Activated CD8-positive, alpha-beta memory T cell treated with anti-CD3 and anti-CD28 coated beads, Interleukin-2, amount 10 ng/mL, durations not matched to agents 7 days and 5 days (primary cell): ENCODE measurements around the gene C20orf141. TPM values are rescaled to one million over a fixed set of nuclear protein-coding genes. Genes with fewer than 3 reads are reported as not detected.
A peak's percentile ranks its signal among the peaks of the same experiment; 100 is the strongest.

ENCODE experiments used
- ATAC-seq: fragments of 150-1000 bp; cut with Tn5 transposase; one replicate; pipeline ENCODE4 v1.10.0; 2021; ENCODE audit warnings: moderate library complexity
- CTCF ChIA-PET: fragments of 350-600 bp; sonication (Branson Sonifier 250); formaldehyde crosslinking; loops from one replicate; lab custom pipeline; 2021; ENCODE audit warnings: antibody characterized with exemption; lab: Charles Lee
- DNase-seq: peaks from one replicate; pipeline ENCODE4 v3.0.0-alpha.2; 2020
- H3K27ac Mint-ChIP-seq: one replicate; pipeline ENCODE4 v1.8.0; 2021; ENCODE audit warnings: mild to moderate bottlenecking, mixed read lengths
- H3K27me3 Mint-ChIP-seq: one replicate; pipeline ENCODE4 v1.8.0; 2021; ENCODE audit warnings: mixed read lengths
- H3K36me3 Mint-ChIP-seq: one replicate; pipeline ENCODE4 v1.8.0; 2021; ENCODE audit warnings: mild to moderate bottlenecking, mixed read lengths
- H3K4me1 Mint-ChIP-seq: one replicate; pipeline ENCODE4 v1.8.0; 2021; ENCODE audit warnings: mixed read lengths
- H3K4me3 Mint-ChIP-seq: one replicate; pipeline ENCODE4 v1.8.0; 2021; ENCODE audit warnings: mild to moderate bottlenecking, moderate library complexity, mixed read lengths
- H3K9me3 Mint-ChIP-seq: one replicate; pipeline ENCODE4 v1.8.0; 2022; ENCODE audit warnings: low read depth, mixed read lengths
- total RNA-seq, 2 experiments: library from RNA; stranded (reverse); gene quantifications; one replicate each; pipeline ENCODE4 v1.2.3, GENCODE V29; 2021

Gene C20orf141
- total RNA-seq, 2 experiments from 2014 or later: not detected

- DNase-seq (no peak), ATAC-seq (no peak)
- H3K36me3 Mint-ChIP-seq: peaks cover 2% of the 10 kb centered on the region
- peaks cover 58% of the 10 kb centered on the region for H3K27me3 Mint-ChIP-seq
- no peaks in the 10 kb centered on the region for H3K9me3 Mint-ChIP-seq
- no peak overlapping the region for H3K4me3 Mint-ChIP-seq
- peaks cover 9% of the 10 kb centered on the region for H3K4me1 Mint-ChIP-seq
- H3K27ac Mint-ChIP-seq: no peak overlapping the region
- CTCF ChIA-PET: no interaction called here
Observed at GRCh38 chr20:2794866-2795447, 19.8 kb upstream of the C20orf141 start.

GRCh38 chr20:2795451-2795850 lies 19.3 kb upstream of the C20orf141 start:
- peaks cover 57% of the 10 kb centered on the region for H3K27me3 Mint-ChIP-seq
- peaks cover 3% of the 10 kb centered on the region for H3K36me3 Mint-ChIP-seq
- no peak overlapping the region for H3K27ac Mint-ChIP-seq
- H3K4me1 Mint-ChIP-seq: peaks cover 11% of the 10 kb centered on the region
- DNase-seq (no peak), ATAC-seq (no peak)
- CTCF ChIA-PET: no interaction called here
- no peak overlapping the region for H3K4me3 Mint-ChIP-seq
- no peaks in the 10 kb centered on the region for H3K9me3 Mint-ChIP-seq

- H3K4me1 Mint-ChIP-seq: peaks cover 17% of the 10 kb centered on the region
- ATAC-seq: no peak
- no peak overlapping the region for H3K4me3 Mint-ChIP-seq
- CTCF ChIA-PET: no interaction called here
- peaks cover 58% of the 10 kb centered on the region for H3K27me3 Mint-ChIP-seq
- DNase-seq: no peak
- no peak overlapping the region for H3K27ac Mint-ChIP-seq
- H3K36me3 Mint-ChIP-seq: peaks cover 4% of the 10 kb centered on the region
- H3K9me3 Mint-ChIP-seq: no peaks in the 10 kb centered on the region
Observed at GRCh38 chr20:2796011-2796660, 18.7 kb upstream of the C20orf141 start.

GRCh38 chr20:2797136-2797983 lies 17.4 kb upstream of the C20orf141 start:
- H3K4me3 Mint-ChIP-seq: no peak overlapping the region
- H3K27me3 Mint-ChIP-seq: peaks cover 55% of the 10 kb centered on the region
- no peaks in the 10 kb centered on the region for H3K9me3 Mint-ChIP-seq
- CTCF ChIA-PET: no interaction called here
- ATAC-seq (no peak), DNase-seq (no peak)
- H3K4me1 Mint-ChIP-seq: peaks cover 20% of the 10 kb centered on the region
- peaks cover 5% of the 10 kb centered on the region for H3K36me3 Mint-ChIP-seq
- no peak overlapping the region for H3K27ac Mint-ChIP-seq

DNA sequence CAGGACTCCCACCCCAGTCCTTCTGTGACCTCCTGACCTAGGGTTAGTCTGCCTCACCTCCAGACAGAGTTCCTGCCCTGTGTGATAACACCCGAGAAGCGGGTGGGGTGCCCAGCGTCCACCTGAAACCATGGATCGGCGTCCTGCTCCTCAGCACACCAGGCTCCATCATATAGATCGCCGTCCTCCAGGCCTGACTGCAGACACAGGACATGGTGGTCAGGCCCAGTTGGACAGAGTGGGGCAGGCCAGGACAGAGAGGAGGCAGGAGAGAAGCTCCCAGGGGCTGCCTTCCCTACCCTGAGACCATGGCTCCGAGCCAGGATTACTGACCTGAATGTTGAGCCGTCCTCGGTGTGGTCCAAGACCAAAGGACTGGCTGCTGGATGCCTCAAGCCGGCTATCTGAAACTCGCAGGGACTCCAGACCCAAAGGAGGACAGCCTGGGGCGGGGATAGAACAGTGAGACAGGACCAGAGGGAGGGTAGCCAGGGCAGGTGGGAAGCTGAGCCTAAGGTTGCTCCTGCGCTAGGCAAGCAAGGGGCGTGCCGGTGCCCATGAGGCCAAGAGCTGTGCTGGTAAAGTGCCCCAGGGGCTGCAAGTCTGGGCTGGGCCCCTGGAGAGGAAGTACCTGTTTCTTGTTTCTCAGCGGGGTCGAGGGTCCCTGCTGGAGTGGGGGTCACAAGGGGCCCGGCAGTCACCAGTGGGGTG lies 16.5 kb upstream of the C20orf141 start:
- H3K4me1 Mint-ChIP-seq: peaks cover 20% of the 10 kb centered on the region
- H3K36me3 Mint-ChIP-seq: peaks cover 6% of the 10 kb centered on the region
- no peaks in the 10 kb centered on the region for H3K9me3 Mint-ChIP-seq
- H3K4me3 Mint-ChIP-seq: no peak overlapping the region
- H3K27me3 Mint-ChIP-seq: peaks cover 53% of the 10 kb centered on the region
- no peak for DNase-seq
- ATAC-seq: no peak
- no peak overlapping the region for H3K27ac Mint-ChIP-seq
- CTCF ChIA-PET: no interaction called here

GRCh38 chr20:2798814-2799213 lies 16.0 kb upstream of the C20orf141 start:
- no peaks in the 10 kb centered on the region for H3K9me3 Mint-ChIP-seq
- peaks cover 20% of the 10 kb centered on the region for H3K4me1 Mint-ChIP-seq
- CTCF ChIA-PET: interaction anchor here (1.1 kb wide), 1 partner anchor 43 kb away, joined by 3 read pairs; no protein-coding TSS in a partner anchor
- ATAC-seq: no peak
- H3K4me3 Mint-ChIP-seq: no peak overlapping the region
- peaks cover 6% of the 10 kb centered on the region for H3K36me3 Mint-ChIP-seq
- no peak overlapping the region for H3K27ac Mint-ChIP-seq
- H3K27me3 Mint-ChIP-seq: peaks cover 52% of the 10 kb centered on the region
- DNase-seq: no peak

GRCh38 chr20:2799271-2799670 lies 15.5 kb upstream of the C20orf141 start:
- DNase-seq: no peak
- H3K36me3 Mint-ChIP-seq: peaks cover 6% of the 10 kb centered on the region
- H3K4me3 Mint-ChIP-seq: peak overlapping the region; percentile 70
- H3K9me3 Mint-ChIP-seq: no peaks in the 10 kb centered on the region
- H3K27me3 Mint-ChIP-seq: peaks cover 56% of the 10 kb centered on the region
- CTCF ChIA-PET: interaction anchor here (1.1 kb wide), 1 partner anchor 44 kb away, joined by 3 read pairs; no protein-coding TSS in a partner anchor
- no peak for ATAC-seq
- no peak overlapping the region for H3K27ac Mint-ChIP-seq
- peaks cover 20% of the 10 kb centered on the region for H3K4me1 Mint-ChIP-seq

DNA sequence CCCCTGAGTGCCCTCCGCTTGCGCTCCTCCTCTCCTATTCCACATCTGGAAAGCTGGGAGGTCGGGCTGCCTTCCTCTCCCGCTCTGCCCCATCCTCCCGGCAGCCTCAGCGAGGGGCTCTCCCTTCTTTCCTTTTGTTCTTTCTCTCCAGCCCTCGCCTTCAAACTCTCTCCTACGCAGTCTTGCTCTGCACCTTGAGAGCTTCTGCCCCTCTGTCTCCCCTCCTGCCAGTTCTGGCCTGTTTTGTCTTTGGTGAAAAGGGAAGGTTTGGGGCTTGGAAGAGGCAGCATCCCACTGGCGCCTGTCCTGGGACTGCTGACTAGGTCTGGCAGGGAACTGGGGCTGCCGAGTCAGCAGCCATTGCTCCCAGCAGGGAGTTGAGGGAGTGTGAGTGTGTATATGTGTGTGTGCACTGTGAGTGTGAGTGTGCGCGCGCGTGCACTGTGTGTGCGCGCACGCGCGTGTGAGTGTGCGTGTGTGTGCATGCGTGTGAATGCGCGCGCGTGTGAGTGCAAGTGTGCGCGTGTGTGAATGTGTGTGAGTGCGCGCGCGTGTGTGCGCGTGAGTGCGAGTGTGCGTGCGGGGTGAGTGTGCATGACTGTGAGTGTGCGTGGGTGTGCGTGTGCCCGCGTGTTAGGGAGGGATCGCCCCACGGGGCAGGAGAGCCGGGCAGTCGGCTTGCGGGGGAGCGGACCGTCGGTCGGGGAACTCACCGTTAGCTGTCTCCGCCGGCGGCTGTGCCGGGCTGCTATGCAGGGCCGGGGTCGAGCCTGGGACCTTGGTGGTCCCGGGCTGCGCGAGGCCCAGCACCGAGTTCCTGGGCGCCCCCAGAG lies 14.9 kb upstream of the C20orf141 start:
- DNase-seq (no peak), ATAC-seq (peak; percentile 17)
- peaks cover 20% of the 10 kb centered on the region for H3K4me1 Mint-ChIP-seq
- H3K4me3 Mint-ChIP-seq: peak overlapping the region; percentile 70
- CTCF ChIA-PET: interaction anchor here (1.1 to 1.8 kb wide), 2 partner anchors 44 to 47 kb away, joined by 3 to 9 read pairs; no protein-coding TSS in a partner anchor
- H3K27ac Mint-ChIP-seq: no peak overlapping the region
- H3K36me3 Mint-ChIP-seq: peaks cover 6% of the 10 kb centered on the region
- no peaks in the 10 kb centered on the region for H3K9me3 Mint-ChIP-seq
- peaks cover 58% of the 10 kb centered on the region for H3K27me3 Mint-ChIP-seq

GRCh38 chr20:2800521-2801285 lies 14.1 kb upstream of the C20orf141 start, which contains the start of gene CPXM1:
TSS of gene CPXM1 (minus strand) at chr20:2800627. CDS start at chr20:2800572, 55 bp downstream.
- CTCF ChIA-PET: interaction anchor here (0.5 to 1.8 kb wide), 3 partner anchors 30 to 56 kb away, joined by 3 to 9 read pairs (median 3); no protein-coding TSS in a partner anchor
- peaks cover 6% of the 10 kb centered on the region for H3K36me3 Mint-ChIP-seq
- DNase-seq: no peak
- H3K9me3 Mint-ChIP-seq: no peaks in the 10 kb centered on the region
- H3K4me3 Mint-ChIP-seq: peak within 1 kb of the TSS; percentile 70
- peak; percentile 59 for ATAC-seq
- H3K27me3 Mint-ChIP-seq: peaks cover 66% of the 10 kb centered on the region
- no peak within 1 kb of the TSS for H3K27ac Mint-ChIP-seq
- peaks cover 20% of the 10 kb centered on the region for H3K4me1 Mint-ChIP-seq

DNA sequence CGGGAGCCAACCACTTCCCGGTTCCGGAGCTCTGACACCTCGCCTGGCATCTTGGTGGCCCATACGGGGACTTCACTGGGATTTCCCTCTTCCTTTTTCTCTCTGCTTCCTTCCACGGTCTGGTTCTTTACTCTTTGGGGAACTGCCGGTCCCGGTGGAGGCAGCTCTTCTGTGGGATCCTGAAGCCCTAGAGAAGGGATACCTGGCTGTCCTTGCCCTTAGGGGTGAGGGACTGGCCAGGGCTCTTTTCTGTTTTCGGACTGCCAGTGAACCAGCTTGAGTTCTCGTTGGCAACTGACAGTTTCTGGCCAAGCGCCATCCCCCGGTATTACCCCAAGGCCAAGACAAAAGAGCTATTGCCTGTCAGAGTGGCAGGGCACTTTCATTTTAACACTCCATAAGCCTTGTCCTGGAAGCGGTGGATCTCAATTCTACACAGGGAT lies 13.5 kb upstream of the C20orf141 start:
- no peak overlapping the region for H3K27ac Mint-ChIP-seq
- H3K36me3 Mint-ChIP-seq: peaks cover 6% of the 10 kb centered on the region
- CTCF ChIA-PET: interaction anchor here (0.5 to 1.8 kb wide), 3 partner anchors 30 to 57 kb away, joined by 3 to 9 read pairs (median 3); no protein-coding TSS in a partner anchor
- no peak for ATAC-seq
- no peak for DNase-seq
- H3K4me3 Mint-ChIP-seq: peak overlapping the region; percentile 42
- H3K27me3 Mint-ChIP-seq: peaks cover 72% of the 10 kb centered on the region
- peaks cover 20% of the 10 kb centered on the region for H3K4me1 Mint-ChIP-seq
- no peaks in the 10 kb centered on the region for H3K9me3 Mint-ChIP-seq

GRCh38 chr20:2804041-2804828 lies 10.6 kb upstream of the C20orf141 start:
- ATAC-seq (no peak), DNase-seq (no peak)
- Mint-ChIP-seq H3K4me3 (no peak overlapping the region), H3K4me1 (peaks cover 16% of the 10 kb centered on the region), H3K27ac (no peak overlapping the region), H3K9me3 (no peaks in the 10 kb centered on the region), H3K36me3 (peaks cover 6% of the 10 kb centered on the region), H3K27me3 (peaks cover 79% of the 10 kb centered on the region)
- CTCF ChIA-PET: no interaction called here
